HG02852 (cell line): ENCODE data around the gene QRSL1.
A peak's percentile ranks its signal among the peaks of the same experiment; 100 is the strongest.
"Not testable (repeated sequence)": the region's sequence is repeated elsewhere in the genome, so short reads cannot be mapped to it uniquely, and the experiment has no call there.

ENCODE experiments used
- ATAC-seq: cut with Tn5 transposase; IDR thresholded peaks from one replicate; pipeline ENCODE4 v1.9.1; 2021; ENCODE audit warnings: mild to moderate bottlenecking, moderate library complexity; ENCODE audit not compliant: unreplicated experiment

QRSL1 gene

DNA sequence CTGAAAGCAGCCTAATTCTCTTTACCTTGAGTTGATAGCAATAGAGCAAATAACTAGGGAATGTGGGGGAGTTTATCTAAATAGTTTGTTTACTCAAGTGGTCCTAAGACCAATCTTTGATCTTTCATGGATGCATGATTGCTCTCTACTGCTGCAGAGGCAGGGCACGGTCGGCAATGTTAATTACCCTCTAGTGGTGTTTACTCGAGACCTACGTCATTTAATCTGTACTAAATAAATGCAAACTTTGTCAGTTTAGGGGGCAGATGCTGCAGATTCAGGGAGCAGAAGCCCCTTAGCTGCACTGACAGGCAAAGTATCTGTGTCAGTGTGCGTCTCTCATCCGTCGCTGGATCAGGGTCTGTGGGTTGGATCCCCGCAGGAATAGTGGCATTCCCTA, 7.0 kb upstream of the QRSL1 start:
- no peak for ATAC-seq

DNA sequence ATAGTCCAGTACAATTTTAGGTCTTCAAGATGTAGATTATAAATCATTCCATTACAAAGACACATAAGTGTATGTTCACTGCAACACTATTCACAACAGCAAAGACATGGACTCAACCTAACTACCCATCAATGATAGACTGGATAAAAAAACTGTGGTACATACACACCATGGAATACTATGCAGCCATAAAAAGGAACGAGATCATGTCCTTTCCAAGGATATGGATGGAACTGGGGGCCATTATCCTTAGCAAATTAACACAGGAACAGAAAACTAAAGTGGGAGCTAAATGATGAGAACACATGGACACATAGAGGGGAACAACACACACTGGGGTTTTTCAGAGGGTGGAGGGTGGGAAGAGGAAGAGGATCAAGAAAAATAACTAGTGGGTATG, 6.3 kb upstream of the QRSL1 start:
- no peak for ATAC-seq

GRCh38 chr6:106626485-106626884, 2.9 kb upstream of the QRSL1 start:
- ATAC-seq, result no peak

GRCh38 chr6:106627760-106628159, 1.6 kb upstream of the QRSL1 start:
- ATAC-seq, result not testable (repeated sequence)

DNA sequence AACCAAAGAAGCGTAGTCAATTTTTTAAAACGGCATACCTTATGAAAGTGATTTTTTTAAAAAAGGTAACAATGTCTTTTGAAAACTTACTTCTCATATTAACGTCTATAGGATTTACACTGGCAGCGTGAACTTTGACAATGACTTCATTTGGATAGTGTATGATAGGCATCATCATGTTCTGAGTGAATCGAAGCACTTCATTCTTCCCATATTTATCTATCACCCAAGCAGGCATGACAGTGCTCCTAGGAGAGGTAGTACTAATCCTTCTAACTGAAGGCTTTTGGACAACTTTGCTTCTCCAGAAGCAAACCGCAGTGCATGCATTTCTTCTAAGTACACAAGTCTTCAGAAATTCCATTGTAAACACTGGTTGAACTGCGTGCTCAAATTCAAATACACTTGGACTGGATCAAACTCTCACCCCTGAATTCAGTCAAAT, 698 bp upstream of the QRSL1 start:
- ATAC-seq, result peak; percentile 6

DNA sequence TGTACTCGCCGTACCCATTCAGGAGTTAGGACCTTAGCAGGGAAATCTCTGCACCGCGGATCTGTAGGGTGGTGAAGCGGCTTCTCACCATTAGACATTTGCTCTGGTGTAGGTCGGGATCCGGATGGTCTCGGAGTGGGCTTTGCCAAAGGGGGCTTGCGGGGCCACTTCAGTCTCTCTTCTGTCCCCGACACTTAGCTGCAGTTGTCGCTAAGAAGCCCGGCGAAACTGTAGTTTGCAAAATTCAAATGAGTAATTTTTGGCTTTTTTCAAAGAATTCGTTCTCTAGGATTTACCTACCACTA, 433 bp downstream of the QRSL1 start:
- ATAC-seq, result no peak

DNA sequence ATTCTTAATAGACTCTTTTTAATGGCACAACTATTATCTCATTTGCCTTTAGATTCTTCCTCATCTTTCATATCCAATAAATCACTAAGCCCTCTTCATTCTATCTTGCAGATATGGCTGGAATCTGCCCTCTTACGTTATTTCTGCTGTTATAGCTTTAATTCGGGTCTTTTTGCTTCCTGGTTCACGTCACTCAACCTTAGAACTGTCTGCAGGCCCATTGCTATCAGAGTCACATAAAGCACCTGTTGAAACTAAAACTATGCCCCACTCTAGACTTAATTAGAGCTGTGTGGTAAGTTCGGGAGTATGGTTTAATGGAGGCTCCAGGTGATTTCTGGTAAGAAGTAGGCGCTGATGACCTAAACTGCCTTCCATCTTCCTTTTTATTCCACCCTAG, 988 bp downstream of the QRSL1 start:
- ATAC-seq, result no peak

- ATAC-seq, result no peak
Measured at GRCh38 chr6:106631346-106631745, 2.0 kb downstream of the QRSL1 start.

DNA sequence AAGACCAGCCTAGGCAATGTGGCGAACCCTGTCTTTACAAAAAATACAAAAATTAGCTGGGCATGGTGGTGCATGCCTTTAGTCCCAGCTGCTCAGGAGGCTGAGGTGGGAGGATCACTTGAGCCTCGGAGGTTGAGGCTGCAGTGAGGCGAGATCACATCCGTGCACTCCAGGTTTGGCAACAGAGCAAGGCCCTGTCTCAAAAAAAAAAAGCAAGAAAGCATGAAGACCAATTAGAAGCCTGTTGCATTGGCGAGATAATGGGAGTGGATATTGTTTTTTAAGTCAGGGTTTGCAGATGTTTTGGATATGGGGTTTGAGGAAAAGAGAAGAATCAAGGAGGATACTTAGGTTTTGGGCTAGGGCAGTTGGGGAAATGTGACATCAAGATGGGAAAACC, 5.2 kb downstream of the QRSL1 start:
- no peak for ATAC-seq

GRCh38 chr6:106637051-106637716, 7.8 kb downstream of the QRSL1 start:
- peak; percentile 18 for ATAC-seq

- ATAC-seq, result peak; percentile 82
Measured at GRCh38 chr6:106637717-106638341, 8.5 kb downstream of the QRSL1 start.

DNA sequence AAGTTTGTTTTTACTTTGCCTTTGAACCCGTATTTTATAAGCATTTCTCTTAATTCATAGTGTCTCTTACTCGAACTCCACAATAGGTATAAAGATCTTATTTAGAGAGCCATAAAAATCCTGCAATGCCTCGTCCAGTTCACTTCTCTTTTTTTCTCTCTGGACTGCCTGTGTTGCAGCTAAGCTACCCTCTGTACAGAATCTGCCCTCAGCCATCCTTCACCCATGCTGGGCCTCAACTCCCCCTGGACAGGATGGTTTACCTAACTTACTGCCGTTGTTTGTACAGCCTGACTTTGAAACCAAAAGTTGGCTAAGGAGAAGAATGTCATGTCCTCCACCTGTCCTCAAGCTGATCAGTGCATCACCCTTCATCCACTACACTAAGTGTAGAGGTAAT, 10.4 kb downstream of the QRSL1 start:
- no peak for ATAC-seq

DNA sequence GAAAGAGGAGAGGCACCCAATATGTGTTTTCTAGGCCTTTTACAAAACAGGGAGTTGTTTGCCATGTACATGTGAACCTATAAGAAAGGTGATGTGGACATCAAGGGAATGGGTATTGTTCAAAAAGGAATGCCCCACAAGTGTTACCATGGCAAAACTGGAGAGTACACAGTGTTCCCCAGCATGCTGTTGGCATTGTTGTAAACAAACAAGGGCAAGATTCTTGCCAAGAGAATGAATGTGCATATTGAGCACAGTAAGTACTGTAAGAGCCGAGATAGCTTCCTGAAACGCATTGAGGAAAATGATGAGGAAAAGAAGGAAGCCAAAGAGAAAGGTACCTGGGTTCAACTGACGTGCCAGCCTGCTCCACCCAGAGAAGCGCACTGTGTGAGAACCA, 13.1 kb downstream of the QRSL1 start:
- no peak for ATAC-seq

DNA sequence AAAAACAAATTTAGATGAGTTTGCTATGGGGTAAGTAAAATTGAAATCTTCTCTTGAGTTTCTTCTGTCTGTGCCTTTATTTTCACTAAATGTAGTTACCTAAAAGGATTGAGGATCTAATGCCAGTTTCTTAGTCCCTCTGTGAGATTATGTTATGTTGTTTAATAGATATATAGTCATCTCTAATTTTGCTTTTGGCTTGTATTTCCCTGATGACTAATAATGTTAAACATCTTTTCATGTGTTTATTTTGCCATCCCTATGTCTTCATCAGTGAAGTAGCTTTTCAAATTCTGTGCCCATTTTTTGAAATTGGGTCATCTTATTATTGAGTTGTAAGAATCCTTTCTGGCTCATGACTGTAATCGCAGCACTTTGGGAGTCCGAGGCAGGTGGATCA, 13.7 kb downstream of the QRSL1 start:
- ATAC-seq, result no peak

DNA sequence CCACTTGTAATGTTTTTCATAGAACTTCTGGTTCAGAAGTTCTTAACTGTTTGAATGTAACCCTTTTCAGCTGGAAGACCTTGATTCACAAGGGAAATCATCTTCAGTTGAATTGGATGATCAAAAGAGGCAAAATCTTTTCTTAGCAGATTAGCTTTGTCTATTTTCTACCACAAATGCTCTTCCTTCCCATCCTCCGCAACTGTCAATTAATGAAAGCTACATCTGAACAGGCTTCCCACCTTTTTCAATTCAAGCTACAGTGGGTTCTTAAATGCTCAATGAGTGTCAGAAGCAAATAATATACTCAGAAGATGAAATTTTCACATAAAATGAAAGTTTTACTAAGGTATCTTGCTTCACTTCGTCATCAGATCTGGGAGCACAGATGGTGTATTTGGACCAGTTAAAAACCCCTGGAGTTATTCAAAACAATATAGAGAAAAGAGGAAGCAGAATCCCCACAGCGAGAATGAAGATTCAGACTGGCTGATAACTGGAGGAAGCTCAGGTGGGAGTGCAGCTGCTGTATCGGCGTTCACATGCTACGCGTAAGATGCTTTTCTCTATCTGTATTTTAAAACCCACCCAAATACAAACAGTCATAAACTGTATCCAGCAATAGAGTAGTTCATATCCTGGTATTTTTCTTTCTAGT, 19.4 kb downstream of the QRSL1 start:
- peak; percentile 90 for ATAC-seq

GRCh38 chr6:106658469-106658868, 29.1 kb downstream of the QRSL1 start:
- ATAC-seq, result no peak

DNA sequence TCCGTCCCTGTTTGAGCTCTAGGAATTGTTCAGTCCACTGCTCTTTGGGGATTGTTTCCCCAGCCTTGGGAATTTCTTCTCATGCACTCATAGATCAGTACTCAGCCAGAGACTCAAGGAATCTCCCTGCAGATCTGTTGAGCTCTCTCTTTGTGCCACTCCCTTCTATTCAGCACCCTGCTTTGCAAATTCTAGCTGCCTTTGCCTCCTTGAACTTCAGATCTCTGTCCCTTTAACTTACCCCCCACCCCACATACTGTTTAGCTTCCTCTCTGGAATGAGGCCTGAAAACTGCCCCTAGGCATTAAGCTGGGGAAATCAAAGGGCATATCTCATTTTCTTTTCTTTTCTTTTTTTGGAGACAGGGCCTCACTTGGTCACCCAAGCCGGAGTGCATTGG, 30.5 kb downstream of the QRSL1 start:
- no peak for ATAC-seq

- ATAC-seq, result no peak
Measured at GRCh38 chr6:106662458-106662857, 33.1 kb downstream of the QRSL1 start.

GRCh38 chr6:106666282-106667021, 37.1 kb downstream of the QRSL1 start:
- ATAC-seq, result peak; percentile 99

DNA sequence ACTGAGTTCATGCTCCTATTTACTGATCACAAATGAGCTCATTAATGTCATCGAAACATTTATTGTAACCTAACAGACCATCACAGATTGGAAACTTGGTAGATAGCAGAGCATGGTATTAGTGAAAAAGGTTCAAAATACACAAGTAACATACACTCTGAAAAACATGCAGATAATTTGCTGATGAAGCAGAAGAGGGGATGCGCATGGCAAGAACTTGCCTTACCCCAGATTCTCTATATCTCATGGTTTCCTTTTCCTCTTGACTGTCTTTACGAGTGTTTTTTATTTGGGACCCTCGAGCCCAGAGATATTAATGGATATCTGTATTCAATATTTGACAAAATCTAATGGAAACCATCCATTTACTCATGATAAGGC, 37.6 kb downstream of the QRSL1 start:
- peak; percentile 5 for ATAC-seq

DNA sequence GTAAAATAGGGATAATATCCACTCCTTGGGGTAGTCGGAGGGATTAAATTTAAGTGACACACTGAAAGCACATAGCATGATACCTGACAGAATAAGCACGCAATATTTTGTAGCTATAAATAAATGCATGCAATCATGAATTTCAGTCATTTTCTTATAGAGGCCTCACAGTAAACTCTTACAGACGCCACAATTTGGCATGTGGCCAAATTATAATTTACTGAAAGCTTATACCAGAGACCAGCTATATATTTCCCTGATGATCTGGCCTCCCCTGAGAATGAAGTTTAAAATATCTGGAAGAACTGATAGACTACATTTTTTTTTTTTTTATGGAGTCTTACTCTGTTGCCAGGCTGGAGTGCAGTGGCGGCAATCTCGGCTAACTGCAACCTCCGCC, 40.9 kb downstream of the QRSL1 start:
- no peak for ATAC-seq

DNA sequence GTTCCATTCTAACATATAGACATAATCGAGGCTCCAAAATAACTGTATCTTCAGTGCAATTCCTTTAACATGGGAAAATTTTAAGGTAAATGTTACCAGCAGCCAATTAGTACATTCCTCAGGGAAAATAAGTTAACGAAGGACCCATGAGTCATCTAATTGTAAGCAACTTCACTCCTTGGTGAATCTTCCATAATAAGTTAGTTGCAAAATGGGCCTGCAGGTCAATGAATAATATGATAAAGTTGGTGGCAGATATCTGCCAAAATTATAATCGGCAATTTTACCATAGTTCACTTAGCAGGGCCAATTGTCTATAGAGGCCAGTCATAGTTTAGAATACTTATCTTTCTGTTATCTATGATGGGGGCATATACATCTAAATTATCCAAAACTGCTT, 42.3 kb downstream of the QRSL1 start:
- ATAC-seq, result no peak
